ENCODE data around the gene ZBP1.

DNA sequence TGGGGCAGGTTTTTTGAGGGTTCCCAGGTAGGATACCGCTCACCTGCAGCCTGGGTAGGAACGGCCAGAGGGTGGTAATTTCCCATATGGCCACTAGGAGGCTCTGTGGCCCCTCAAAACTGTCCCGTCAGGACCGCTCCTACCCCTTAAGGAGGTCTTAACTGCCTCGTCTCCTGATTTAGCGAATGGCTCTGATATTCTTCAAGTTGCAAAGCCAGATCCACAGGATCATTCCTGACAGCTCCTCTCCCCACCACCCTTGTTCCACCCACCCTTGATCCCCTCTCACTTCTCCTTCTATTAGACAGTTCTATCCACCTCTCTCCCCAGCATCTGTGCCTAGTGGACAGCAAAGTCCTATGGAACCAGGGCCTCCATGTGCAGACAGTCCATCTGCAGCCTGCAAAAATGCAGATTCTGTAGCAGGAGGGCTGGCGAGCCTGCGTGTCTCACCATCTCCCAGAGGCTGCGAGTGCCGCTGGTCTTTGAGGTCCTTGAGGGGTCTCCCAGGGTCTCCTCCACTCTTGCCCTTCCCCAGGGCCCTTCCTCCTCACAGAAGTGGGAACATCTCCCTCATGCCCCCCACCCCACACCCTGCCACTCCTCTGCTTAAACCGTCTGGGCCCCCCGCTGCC lies 34.3 kb upstream of the ZBP1 start:
- TF ChIP-seq CTCF (IDR thresholded peaks at IDR 0.05; ENCODE audit: low read length) (peak; percentile 91), EZH2 (optimal IDR thresholded peaks at IDR 0.05; ENCODE audit: low read depth, low read length) (no peak)
